Measurements from ENCODE around the gene EVL.

DNA sequence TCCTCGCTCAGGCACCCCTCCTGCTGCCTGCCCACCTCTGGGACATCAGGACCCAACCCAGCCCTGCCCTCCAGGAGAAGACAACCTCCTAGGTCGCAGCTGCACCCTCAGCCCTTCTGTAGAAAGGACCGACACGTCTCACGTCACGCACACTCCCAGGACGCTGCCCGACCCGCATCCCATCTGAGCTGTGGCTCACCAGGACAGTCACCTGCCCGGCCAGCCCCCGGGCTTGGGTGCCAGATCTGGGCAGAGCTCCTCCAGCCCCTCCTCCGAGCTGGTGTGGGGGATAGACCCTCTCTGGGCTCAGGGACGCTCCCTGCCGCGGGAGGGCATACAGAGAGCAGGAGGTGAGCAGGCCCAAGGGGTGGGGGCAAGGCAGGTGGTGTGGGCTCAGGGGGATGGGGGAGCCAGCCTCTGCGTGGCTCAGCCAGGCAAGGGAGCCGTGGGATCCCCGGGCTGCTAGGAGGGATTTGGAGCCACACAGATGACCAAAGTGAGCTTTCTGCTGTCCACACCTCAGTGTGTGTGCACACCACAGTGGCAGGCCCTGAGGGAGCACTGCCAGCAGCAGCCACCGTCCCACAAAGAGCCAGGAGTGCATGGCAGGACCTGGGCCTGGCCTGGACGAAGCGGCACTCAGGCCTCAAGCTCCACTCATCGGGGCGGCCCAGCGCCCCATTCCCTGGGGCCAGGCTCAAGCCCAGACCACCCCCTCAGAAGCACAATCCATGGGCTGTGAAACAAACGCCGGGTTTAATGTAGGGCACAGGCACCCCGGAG lies 80.7 kb downstream of the EVL start:
- TF ChIP-seq EP300 (IDR thresholded peaks at IDR 0.05; ENCODE audit: low read depth) (no peak), POLR2AphosphoS5 (IDR thresholded peaks at IDR 0.05) (no peak), POLR2A (IDR thresholded peaks at IDR 0.05) (no peak)
- TF ChIP-seq, protein P1, sequence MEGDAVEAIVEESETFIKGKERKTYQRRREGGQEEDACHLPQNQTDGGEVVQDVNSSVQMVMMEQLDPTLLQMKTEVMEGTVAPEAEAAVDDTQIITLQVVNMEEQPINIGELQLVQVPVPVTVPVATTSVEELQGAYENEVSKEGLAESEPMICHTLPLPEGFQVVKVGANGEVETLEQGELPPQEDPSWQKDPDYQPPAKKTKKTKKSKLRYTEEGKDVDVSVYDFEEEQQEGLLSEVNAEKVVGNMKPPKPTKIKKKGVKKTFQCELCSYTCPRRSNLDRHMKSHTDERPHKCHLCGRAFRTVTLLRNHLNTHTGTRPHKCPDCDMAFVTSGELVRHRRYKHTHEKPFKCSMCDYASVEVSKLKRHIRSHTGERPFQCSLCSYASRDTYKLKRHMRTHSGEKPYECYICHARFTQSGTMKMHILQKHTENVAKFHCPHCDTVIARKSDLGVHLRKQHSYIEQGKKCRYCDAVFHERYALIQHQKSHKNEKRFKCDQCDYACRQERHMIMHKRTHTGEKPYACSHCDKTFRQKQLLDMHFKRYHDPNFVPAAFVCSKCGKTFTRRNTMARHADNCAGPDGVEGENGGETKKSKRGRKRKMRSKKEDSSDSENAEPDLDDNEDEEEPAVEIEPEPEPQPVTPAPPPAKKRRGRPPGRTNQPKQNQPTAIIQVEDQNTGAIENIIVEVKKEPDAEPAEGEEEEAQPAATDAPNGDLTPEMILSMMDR (IDR thresholded peaks at IDR 0.05) = no peak
